Inferior parietal cortex (tissue), 1 donor: ENCODE measurements around the gene NPSR1.
A peak's percentile ranks its signal among the peaks of the same experiment; 100 is the strongest.
"Not testable (repeated sequence)": the region's sequence is repeated elsewhere in the genome, so short reads cannot be mapped to it uniquely, and the experiment has no call there.

ENCODE experiments used
- DNase-seq: peaks from one replicate; pipeline ENCODE4 v3.0.0-alpha.2; 2016; ENCODE audit errors: extremely low spot score

The NPSR1 gene

GRCh38 chr7:34757570-34758110 is 99.6 kb downstream of the NPSR1 start:
- no peak for DNase-seq

GRCh38 chr7:34758111-34758601 is 100.1 kb downstream of the NPSR1 start:
- DNase-seq, result no peak

GRCh38 chr7:34759477-34760125 is 101.6 kb downstream of the NPSR1 start:
- DNase-seq, result peak; percentile 58

DNA sequence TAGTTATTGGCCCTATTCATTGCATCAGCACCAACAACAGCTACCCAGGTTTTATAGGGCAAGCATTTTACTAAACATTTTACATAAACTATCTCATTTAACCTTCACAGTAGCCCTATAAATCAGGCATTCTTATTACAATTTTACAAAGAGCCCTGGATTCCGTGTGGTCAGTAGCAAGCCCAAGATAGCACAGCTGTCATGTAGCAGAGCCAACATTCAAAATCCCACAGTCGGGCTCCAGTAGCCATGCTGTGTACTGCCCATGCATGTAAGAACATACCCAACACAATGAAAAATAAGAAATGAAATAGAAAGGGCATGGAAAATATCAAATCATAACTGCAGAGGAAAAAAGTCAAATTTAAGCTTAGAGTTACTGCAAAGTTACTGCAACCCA is 102.3 kb downstream of the NPSR1 start:
- DNase-seq, result no peak

DNA sequence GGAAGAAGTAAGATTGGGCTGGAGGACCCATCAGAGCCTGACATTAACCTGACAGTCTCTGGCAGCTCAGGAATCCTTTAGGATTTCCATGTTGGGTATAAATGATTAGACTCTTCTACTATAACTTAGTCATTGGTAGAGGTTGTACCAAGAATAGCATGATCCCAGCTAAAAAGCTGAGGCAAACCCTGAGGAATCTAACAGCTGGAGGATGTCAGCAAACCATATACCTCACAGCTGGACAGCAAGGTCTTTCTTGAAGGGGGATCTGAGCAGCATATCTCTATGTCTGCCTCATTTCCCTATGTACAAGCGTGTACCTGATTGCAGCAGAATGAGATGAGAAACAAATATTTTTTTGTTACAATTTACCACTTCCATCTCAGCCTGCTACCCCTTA is 103.2 kb downstream of the NPSR1 start:
- no peak for DNase-seq

- no peak for DNase-seq
Measured at GRCh38 chr7:34761627-34762026, 103.6 kb downstream of the NPSR1 start.

DNA sequence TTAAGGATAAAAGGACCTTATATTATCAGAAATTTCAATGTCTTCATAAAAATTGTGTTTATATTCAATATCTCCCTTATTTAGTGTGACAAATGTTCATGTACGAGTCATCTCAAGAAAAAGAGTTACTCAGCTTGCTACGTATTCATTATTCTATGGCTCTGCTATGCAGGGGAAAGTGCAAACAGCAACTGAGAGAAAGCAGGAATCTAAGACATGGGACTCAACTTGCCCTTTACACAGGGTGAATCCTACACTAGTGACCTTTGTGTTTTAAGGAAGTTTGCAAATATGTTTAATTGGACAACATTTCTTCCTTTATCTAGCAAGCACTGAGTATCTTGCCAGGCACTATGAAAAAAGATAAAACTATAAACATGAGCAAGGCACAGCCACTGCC is 104.7 kb downstream of the NPSR1 start:
- no peak for DNase-seq

DNA sequence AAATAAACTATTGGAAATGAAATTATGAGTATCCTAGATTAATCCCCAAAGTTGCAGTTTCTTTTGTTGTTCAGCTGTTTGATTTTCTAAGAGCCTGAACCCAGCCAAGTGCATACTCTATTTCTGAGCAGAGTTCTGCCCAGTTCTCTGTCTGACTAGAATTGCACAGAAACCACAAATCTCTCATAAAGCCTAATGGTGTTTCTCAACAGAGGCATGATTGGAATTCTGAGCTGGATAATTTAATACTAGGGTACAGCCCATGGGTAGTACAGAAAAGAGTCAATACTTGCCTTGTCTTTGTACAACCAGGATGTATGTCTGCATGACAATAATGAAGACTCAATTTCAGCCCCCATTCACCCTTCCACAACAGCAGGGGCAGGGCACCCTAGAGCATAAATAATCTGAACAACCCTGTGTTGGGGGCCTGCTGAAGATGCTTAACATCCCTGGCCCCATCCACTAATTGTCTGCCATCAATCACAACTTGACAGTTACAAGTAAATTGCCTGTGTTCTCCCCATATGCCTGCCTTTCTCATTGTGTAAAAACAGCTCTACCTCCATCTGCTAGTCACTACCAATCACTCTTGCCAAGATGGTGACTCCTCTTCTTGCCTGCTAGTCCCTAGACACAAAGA is 114.4 kb downstream of the NPSR1 start:
- DNase-seq, result no peak

- DNase-seq, result no peak
Measured at GRCh38 chr7:34776748-34777358, 118.8 kb downstream of the NPSR1 start.

DNA sequence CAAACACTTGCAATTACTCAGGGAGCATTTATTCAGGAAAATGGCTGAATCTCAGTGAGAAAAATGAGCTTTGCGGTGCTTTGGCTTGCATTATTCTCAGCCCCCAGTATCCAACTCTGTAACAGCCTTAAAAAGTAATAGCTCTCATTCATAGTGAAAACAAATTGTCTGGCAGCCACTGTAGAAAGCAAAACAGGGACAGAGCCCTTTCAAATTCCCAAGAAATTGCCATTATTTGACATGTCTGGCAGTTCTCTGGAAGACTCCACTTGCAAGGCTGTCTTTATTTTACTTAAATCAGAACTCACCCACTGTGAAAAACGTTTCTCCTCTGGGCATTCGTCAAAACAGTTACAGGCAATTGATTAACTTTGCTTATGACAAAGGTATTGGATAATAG is 122.5 kb downstream of the NPSR1 start:
- DNase-seq, result no peak

DNA sequence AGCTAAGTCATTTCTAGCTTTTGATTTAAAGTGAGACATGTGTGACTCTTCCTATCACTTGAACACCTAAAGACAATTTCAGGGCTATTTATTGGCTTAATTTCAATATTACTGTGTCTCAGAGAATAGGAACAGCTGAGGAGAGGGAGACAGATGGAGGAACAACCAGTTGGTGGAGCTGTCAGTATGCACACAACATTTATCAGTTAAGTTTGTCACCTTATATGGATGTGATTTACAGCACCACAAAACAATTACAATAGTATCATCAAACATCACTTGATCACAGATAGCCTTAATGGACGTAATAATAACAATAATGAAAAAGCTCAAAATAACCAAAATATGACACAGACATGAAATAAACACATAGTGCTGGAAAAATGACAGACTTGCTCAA is 129.6 kb downstream of the NPSR1 start:
- DNase-seq, result no peak

GRCh38 chr7:34806831-34807230 is 148.8 kb downstream of the NPSR1 start:
- no peak for DNase-seq

DNA sequence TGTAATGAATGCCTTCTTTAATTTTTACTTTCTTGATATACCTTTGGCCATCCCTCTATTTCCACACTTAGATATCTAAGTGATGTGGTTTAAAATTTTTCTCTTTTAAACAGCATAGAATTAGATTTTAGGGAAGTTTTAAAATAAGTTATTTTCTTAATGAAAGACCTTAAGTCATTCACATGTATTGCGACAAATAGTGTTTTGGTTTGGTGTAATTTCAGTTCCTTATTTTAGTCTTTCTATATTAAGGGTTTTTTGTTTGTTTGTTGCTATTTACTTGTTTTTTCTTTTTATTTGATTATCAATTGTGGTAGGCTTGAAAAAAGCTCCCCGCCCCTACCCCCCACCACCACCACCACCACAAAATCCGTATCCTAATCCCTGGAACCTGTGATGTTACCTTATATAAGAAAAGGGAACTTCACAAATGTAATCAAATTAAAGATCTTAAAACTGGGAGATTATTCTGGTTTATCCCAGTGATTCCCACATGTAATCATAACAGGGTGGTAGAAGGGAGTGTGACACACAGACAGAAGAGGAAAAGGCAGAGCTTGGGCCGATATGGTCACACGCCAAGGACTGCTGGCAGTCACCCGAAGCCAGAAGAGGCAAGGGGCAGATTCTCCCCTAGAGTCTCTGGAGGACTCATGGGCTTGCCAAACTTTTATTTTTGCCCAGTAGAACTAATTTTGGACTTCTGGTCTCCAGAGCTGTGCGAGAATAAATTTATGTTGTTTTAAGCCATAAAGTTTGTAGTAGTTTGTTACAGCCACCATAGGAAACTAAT is 149.7 kb downstream of the NPSR1 start:
- no peak for DNase-seq

DNA sequence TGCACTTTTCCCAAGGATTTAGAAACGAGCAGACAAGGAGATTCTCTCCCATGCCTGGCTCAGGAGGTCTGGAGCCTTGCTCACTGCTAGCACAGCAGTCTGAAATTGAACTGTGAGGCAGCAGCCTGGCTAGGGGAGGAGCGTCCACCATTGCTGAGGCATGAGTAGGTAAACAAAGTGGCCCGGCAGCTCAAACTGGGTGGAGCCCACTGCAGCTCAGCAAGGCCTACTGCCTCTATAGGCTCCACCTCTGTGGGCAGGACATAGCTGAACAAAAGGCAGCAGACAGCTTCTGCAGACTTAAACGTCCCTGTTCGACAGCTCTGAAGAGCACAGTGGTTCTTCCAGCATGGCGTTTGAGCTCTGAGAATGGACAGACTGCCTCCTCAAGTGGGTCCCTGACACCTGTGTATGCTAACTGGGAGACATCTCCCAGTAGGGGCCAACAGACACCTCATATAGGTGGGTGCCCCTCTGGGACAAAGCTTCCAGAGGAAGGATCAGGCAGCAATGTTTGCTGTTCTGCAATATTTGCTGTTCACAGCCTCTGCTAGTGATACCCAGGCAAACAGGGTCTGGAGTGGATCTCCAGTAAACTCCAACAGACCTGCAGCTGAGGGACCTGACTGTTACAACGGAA is 156.3 kb downstream of the NPSR1 start:
- not testable (repeated sequence) for DNase-seq

- DNase-seq, result no peak
Measured at GRCh38 chr7:34821932-34822558, 164.0 kb downstream of the NPSR1 start.

- peak; percentile 67 for DNase-seq
Measured at GRCh38 chr7:34823650-34824258, 165.7 kb downstream of the NPSR1 start.

DNA sequence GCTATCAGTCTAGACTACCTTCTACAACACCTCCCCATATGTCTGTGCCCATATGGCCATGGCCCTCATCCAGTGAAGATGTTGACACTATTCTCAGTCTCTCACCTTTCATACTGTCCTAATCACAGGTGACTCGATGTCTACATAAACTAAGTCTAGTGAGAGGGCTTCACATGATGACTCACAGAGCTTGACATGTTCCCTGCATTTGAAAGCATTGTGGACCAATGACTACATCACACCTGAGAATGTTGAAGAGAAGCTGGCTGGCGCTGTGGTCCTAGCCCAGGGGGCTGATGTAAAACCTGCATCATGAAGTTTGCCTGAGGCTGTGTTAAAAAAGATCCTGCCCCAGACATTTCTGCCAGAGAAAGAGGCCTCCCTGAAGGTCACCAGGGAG is 167.2 kb downstream of the NPSR1 start:
- no peak for DNase-seq

GRCh38 chr7:34830390-34830789 is 172.4 kb downstream of the NPSR1 start:
- no peak for DNase-seq

DNA sequence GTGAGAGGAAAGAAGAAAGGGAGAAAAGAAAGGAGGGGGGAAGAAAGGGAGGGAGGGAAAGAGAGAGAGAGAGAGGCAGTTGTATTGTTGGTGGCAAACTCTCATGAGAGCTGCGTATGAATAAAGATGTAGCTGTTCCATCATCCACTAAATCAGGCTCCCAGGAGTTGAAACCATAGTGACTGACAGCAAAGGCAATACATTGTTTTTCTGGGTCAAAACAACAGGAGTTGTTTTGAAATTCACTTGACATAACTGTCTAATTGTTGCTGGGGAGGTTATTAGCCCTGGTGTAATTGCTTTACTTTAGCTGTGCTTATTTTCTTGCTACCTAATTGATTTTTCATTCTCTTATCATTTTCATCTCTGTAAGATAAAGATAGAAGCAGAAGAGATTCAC is 173.4 kb downstream of the NPSR1 start:
- DNase-seq, result no peak

- DNase-seq, result no peak
Measured at GRCh38 chr7:34832020-34832419, 174.0 kb downstream of the NPSR1 start.
